Measurements from ENCODE around the gene EGR1.

EGR1 gene

GRCh38 chr5:138465261-138466124, at the start of gene EGR1:
Gene EGR1 (plus strand): TSS chr5:138465479. CDS start chr5:138465762, 283 bp downstream.
- peak; percentile 88 for DNase-seq

- DNase-seq, result no peak
Observed at GRCh38 chr5:138418444-138418843, 46.8 kb upstream of the EGR1 start.

- no peak for DNase-seq
Observed at GRCh38 chr5:138425079-138425478, 40.2 kb upstream of the EGR1 start.

GRCh38 chr5:138435943-138436342, 29.3 kb upstream of the EGR1 start:
- no peak for DNase-seq

GRCh38 chr5:138438003-138438723, 27.1 kb upstream of the EGR1 start:
- no peak for DNase-seq

GRCh38 chr5:138438724-138439476, 26.4 kb upstream of the EGR1 start, which contains the start of gene REEP2:
Gene REEP2 (plus strand): TSS chr5:138439057. CDS start chr5:138439209, 152 bp downstream.
- DNase-seq, result no peak

- DNase-seq, result no peak
Observed at GRCh38 chr5:138439477-138440158, 25.7 kb upstream of the EGR1 start.

GRCh38 chr5:138440159-138441073, 24.9 kb upstream of the EGR1 start:
- no peak for DNase-seq

- DNase-seq, result no peak
Observed at GRCh38 chr5:138441221-138441620, 24.1 kb upstream of the EGR1 start.

- no peak for DNase-seq
Observed at GRCh38 chr5:138444078-138444773, 21.1 kb upstream of the EGR1 start.

- DNase-seq, result no peak
Observed at GRCh38 chr5:138444774-138445546, 20.3 kb upstream of the EGR1 start.

- DNase-seq, result no peak
Observed at GRCh38 chr5:138445547-138446271, 19.6 kb upstream of the EGR1 start.

GRCh38 chr5:138448070-138448469, 17.2 kb upstream of the EGR1 start:
- DNase-seq, result no peak

GRCh38 chr5:138448481-138449398, 16.5 kb upstream of the EGR1 start:
- DNase-seq, result no peak

- peak; percentile 75 for DNase-seq
Observed at GRCh38 chr5:138449501-138450239, 15.6 kb upstream of the EGR1 start.

- DNase-seq, result no peak
Observed at GRCh38 chr5:138450971-138451370, 14.3 kb upstream of the EGR1 start.

- DNase-seq, result no peak
Observed at GRCh38 chr5:138452720-138453119, 12.6 kb upstream of the EGR1 start.

Measured in amniotic stem cell (primary cell).